Right renal pelvis (tissue), 4 donors: ENCODE measurements around the gene TTLL1. TPM values are rescaled to one million over a fixed set of nuclear protein-coding genes. Genes with fewer than 3 reads are reported as not detected.
"Not testable (repeated sequence)": the region's sequence is repeated elsewhere in the genome, so short reads cannot be mapped to it uniquely, and the experiment has no call there.

Experiments used
- DNase-seq, 4 donors: peaks; one replicate each; pipeline ENCODE4 v3.0.0-alpha.2; 2013; ENCODE audit warnings: low read depth in 4 of 4, low spot score in 3 of 4, missing footprints in 1 of 4
- polyA plus RNA-seq, 4 donors: library from polyadenylated mRNA; unstranded; fragments of 120-200 nt; gene quantifications; one replicate each; pipeline ENCODE4 v1.2.1, GENCODE V29; 2013; ENCODE audit not compliant: insufficient read length in 4 of 4

TTLL1 gene
- polyA plus RNA-seq, 4 donors: 15.4 to 20.6 (median 19.1) TPM

DNA sequence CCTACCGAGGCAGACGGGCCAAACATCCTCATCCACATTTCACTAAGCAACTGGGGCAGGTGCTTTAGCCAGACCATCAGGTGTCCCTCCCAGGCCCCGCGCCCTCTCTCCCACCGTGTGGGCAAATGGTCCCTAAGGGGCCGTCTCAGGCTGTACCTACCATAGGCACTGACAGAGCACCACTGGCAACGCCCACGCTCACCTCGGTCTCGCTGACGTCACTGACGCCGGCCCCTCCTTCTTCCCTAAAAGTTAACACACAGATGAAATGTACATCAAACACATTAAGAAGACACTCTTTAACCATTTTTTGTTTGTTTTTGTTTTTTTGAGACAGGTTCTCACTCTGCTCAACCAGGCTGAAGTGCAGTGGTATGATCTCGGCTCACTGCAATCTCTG is 9.4 kb downstream of the TTLL1 start:
- no peak for DNase-seq

DNA sequence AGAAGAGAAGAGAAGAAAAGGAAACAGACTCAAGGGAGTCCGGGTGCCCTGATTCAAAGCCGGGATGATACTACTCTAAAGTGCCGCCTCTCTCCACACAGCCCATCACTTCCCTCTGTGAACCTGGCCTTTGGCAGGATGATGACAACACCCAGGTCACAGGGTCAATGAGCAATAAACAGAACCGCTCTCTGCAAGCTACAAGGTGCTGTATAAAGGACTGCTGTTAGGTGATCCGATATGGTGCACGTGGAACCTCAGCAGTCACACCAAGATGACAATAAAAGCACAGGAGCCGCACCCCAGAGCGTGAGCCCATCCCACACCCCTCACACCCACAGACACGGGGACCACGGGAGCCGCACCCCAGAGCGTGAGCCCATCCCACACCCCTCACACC is 10.7 kb downstream of the TTLL1 start:
- DNase-seq: no peak

DNA sequence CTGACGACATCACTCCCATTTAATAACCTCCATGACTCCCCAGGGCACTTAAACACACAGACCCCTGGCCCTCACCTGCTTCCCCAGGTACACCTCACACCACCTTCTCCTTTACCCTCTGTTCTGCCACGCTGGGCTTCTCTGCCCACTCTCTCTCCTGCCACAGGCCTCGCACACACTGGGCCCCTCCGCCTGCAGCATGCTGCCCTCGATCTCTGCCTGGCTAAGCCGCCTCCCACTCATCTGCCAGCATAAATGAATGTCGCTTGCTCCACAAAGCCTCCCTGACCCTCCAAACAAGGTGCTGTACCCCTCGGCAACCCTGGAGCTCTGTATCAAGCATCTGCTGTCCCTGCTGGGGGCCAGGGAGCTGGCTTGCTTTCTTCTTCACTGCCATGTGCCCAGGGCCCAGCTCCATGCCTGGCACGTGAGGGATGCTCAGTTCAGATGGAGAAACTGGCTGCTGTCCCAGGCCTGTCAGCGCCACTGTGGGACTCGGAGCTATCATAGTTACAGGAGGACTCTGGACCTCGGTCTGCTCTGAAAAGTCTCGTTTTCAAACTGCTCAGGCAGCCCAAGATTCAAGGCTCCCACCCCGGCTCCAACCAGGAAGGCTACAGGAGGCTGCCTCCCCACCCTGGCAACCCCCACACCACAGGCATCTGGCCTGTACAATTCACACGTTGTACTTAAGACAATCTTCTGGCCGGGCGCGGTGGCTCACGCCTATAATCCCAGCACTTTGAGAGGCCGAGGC is 11.9 kb downstream of the TTLL1 start:
- DNase-seq: no peak

DNA sequence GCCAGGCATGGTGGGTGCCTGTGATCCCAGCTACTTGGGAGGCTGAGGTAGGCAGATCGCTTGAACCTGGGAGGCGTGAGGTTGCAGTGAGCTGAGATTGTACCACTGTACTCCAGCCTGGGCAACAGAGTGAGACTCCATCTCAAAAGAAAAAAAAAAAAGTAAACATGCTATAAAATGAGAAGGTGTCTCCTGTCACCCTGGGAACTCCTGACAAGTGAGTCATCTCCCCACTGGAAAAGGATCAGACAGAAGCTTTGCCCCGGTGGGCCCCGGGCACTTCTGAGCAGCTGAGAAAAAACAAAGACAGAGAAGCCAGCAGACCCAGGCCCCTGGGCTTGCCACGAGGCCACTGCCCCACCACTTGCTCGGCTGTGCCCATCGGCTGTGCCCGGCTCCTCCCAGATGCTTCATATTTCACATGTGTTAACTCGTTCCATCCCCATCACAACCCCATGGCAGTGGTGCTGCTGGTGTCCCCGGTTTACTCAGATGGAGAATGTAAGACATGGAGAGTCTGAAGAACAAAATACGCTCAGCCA is 22.3 kb downstream of the TTLL1 start:
- DNase-seq: no peak

DNA sequence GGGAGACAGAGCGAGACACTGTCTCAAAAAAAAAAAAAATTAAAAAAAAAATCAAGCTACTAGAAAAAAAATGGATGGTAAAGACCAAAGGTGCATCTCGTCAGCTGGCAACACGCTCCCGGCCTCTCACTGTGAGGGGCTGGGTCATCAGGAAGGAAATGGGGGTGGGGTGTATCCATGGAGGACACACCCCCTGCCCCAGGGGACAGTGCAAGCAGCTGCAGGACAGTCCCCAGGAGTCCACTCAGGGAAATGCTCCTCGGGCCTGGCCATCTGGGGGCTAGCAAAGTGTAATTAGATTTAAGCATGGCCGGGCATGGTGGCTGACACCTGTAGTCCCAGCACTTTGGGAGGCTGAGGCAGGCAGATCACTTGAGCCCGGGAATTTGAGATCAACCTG is 23.1 kb downstream of the TTLL1 start:
- DNase-seq: no peak

DNA sequence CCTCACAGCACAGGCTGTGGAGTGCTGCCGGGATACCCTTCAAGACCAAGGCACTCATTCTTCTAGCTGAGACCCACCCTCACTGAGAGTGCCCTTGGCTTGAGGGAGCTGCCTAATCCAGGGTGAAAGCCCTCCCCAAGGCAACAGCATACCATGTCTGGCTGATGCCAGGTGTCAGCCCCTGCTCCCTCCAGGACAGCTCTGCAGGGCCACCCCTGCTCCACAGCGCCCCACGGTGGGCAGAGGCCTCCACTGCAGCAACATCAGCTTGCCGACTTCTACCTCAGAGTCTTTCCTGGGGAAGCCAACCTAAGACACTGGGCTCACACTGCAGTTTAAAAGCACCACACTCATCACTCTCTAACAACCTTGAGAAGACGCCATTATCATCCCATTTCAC is 29.0 kb downstream of the TTLL1 start:
- DNase-seq: no peak

DNA sequence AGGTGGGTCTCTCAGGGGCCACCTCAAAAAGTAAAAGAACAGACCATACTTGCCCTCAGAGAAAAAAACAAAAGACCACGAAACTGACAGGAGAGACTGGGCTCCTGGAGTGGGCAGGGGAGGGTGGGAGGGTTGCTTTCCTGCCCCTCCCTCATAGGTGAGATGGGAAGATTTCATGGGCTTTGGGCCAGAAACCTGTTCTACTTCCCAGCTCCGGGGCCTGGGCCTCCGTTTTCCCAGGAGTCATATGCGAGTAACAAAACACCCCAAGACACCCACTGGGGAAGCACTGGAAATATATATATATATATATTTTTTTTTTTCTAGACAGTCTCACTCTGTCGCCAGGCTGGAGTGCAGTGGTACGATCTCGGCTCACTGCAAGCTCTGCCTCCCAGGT is 31.6 kb downstream of the TTLL1 start:
- DNase-seq: no peak

DNA sequence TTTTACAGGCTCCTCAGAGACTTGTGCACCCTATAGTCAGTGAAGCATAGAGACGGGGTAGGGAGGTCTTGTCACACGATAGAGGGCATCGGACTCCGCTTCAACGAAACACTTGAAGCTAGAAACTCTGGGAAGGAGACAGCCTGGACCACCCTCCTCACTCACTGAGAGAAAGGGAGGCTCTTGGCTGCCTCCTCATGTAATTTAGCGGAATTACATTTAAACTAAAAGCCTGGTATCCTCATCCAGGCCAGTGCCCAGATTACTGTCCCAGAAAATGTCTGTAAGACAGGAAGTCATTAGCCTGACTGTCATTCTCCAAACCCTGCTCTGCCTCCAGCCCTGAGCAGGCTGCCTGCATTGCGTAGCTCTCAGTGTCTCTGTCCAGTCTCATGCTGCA is 36.0 kb downstream of the TTLL1 start:
- DNase-seq: no peak

DNA sequence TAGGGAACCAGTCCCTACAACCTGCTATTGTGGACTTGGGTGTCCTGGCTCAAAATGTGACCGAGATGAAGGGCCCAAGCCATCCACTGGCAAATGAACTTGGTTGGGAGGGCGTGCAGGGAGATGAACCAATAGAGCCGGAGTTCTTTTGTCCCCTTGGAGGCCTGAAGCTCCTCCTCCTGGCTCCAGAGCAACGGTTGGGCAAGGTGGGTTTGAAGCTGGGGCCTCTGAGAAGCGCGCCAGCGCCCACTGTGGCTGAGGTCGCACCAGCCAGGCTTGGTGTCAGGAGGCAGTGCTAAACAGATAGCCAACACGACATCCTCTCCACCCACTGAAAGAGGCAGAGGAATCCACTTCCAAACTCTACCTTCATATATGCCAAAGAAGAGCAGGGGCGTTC is 38.2 kb downstream of the TTLL1 start:
- DNase-seq: no peak

DNA sequence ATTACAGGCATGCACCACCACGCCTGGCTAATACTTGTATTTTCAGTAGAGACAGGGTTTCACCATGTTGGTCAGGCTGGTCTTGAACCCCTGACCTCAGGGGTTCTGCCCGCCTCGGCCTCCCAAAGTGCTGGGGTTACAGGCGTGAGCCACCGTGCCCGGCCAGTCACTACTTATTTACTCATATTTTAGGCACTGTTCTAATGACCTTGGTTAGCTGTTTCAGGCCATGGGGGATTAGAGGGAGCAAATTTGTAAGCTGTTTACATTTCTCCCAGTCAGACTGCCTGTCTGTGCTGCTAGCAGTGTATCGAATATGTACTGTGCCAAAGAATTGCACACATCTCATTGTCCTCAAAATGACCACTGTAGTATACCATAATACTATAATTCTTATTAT is 41.6 kb downstream of the TTLL1 start:
- no peak for DNase-seq

DNA sequence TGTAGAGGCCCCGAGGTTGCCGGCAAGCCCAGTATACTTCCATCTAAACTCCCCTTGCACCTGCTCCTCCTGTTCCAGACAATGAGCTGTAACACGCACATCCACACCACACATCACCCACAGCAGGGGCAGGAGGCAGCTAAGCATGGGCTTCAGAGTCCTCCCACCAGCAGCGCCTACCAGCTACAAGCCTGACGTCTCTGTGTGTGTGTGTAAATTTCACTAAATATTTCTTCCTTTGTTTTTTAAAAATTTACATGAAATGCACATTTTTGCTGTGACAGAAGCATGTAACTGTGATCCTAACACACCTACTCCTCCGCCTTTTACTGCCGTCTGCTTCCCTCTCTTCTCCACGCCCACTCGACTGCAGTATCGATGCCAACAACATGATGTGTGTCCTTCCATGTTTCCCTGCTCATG is 44.9 kb downstream of the TTLL1 start:
- no peak for DNase-seq

DNA sequence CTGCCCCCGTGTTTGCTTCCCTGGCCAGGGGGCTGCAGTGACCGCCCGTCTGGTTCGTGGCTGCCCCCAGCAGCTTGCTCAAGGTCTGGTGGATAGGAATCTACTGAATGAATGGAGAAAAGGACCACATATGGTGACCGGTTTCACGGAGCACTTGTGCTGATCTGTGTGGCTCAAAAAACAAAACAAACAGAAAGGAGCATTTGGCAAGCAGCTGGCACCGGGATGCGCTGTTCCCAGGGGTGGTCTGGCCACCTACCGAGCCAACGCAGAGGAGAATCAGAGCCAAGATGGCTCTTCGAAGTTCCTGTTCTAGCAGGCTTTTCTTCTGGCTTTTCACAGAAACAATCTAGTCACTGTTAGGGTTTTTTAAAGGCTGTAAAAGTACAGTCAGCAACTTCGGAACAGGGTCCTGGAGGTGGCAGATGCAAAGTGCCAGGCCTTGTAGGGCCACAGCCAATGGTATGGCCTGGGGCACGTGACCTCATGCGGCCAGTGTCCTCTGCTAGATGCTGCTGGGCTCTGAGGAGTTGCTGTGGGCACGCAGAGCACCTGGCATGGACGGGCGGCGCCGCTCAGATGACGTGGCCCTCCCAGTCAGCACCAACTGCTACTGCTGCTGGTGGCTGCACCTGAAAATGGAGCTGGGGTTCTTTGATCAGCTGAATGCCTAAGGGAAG is 47.0 kb downstream of the TTLL1 start:
- DNase-seq: no peak

DNA sequence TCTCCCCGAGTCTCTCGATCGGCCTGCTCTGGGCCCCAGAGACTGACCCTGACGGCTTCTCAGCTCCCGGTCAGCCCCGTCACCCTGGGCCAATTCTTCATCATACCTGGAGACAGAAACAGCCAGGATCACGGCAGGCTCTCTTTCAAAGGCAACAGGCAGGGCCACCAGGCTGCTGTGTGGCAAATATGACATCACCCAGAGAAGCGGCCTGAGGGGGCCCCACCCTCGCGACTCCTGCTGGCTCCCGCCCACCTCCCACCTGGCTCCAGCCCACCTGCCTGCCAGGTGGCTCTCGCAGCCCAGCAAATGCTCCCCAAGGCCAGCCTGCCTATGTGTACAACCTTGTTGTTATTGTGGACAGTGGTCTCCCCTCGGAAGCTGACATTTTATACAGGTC is 49.4 kb downstream of the TTLL1 start:
- DNase-seq: no peak

DNA sequence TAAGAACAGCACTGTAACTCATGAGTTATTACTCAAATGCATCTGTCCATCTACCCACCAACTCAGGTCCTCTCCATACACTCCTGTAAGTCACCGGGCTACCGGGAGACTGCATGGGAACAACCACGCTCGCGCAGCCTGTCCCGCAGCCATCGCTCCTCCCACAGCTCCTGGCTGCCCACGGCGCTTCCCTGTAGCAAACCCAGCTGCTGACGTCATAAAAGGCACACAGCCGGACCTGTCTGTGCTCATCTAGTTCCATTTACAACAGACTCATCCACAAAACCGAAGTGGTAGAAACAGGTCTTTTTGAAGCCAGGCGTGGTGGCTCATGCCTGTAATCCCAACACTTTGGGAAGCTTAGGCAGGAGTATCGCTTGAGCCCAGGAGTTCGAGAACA is 50.9 kb downstream of the TTLL1 start:
- no peak for DNase-seq

DNA sequence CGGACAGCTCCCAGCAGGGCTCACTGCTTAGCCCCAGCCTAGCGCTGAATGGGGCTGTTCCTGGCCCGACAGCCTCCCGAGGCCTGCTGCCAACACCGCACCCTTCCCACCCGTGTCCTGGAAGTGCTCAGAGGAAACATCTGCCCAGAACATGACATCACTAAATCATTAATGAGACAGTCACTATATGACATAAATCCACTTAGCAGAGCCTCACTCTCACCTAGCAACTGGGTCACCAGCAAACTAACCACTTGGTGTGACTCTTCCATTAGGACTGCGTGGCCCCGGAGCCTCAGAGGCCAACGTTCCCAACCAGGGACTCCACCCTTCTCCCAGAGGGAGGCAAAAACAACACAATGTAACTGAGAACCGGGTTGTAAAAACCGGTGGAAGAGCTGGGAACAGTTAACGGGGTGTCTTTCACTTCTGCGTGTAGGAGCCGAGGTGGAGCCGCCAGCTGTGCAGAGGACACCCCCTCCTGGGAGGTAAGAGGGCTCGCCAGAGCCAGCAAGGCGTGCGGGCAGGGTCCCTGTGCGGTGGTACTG is 52.8 kb downstream of the TTLL1 start:
- DNase-seq: no peak

DNA sequence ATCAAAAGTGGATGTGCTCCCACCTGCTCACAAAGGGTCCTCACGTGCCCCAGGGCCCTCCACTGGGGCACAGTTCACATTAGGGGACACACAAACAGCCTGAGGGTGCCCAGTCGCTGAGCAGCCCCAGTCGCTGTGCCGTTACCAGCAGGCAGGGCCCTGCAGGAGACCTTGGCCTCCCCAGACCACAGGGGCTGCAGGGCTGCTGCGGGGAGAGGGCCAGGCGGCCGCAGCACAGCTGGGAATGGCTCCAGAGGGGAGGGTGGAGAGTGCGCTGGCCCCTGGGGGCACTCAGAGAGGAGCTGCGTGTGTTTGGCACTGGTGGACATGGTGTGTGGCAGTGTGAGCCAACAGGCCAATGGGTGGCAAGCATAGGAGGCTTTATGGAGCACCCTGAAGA is 53.9 kb downstream of the TTLL1 start:
- no peak for DNase-seq

DNA sequence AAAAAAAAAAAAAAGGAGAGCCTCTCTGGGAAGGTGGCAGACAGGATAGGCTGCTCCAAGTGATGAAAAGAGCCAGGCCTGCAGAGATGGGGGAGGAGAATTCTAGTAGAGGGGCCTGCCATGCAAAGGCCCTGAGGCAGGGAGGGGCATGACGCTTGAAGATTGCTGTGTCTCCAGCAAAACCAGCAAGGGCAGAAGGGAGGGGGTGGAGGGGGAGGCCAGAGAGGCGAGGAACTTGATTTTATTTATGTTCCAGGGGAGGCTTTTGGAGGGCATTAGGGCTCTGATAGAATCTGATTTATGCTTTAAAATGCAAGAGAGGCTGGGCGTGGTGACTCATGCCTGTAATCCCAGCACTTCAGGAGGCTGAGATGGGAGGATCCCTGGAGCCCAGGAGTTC is 57.6 kb downstream of the TTLL1 start:
- no peak for DNase-seq

DNA sequence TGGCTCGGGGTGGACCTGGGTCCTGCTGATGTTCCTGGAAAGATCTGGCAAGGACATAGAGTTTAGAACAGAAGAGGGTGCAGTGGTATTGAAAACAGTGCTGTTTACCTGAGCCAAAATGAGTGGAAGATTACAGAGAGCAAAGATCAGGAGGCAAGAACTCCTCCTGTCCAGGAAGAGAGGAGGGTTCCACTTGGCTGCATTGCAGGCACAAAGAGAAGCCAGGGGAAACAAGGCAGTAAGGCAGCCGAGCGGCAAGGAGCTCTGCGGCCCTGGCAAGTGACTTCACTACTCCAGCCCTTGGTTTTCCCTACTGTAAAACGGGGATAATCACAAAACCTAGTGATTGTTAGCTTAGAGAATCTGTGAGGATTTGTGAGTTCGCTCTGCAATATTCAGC is 70.6 kb downstream of the TTLL1 start:
- DNase-seq: no peak

DNA sequence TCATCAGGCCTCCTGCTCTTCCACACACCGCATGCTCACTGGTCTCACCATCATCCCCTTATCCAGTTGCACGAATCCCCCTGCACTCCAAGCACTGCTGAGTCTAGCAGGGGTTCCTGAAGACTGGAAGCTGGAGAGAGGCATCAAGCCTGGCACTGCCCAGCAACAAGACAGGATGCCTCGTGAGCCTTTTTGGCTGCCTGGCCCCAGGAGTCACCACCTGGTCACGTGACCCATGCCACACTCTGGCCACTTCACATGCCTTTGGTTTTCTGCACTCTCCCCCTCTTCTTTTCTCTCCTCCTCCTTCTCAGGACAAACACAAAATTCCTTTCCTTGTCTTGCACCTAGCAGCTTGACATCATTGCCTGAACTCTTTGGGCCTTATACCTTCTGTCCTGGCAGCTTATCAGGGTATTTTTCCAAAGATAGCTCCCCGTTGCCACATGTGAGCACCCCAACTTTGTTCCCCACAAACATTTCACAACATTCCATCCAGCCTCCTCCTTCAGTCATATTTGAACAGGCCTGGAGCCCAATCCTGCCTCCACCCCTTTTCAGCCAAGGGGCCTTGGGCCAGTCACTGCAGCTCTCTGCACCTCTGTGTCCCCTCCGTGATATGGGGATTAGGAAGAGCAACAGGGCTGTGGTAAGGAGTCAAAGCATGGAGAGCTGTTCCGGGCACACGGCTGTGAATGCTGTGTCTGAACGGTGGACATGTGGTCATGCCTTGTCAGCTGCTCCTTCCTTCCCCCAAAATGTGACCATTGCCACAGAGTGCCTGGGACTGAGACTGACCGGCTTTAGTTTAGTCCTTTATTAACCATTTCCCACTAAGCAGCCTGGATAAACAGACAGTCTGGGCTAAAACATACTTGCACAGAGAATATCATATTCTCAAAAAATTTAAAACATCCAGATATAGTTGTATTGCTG is 71.4 kb downstream of the TTLL1 start:
- no peak for DNase-seq

DNA sequence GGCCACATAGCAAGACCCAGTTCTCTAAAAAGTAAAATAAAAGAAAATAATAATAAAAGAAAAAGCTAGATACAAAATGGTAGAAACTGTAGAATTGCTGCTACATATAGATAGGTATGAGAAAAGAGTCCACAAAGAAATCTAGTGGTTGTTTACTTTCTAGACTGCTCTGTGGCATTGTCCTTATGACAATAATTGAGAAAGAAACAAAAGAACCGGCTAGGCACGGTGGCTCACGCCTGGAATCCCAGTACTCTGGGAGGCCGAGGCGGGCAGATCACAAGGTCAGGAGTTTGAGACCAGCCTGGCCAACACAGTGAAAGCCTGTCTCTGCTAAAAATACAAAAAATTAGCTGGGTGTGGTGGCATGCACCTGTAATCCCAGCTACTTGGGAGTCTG is 73.0 kb downstream of the TTLL1 start:
- not testable (repeated sequence) for DNase-seq

DNA sequence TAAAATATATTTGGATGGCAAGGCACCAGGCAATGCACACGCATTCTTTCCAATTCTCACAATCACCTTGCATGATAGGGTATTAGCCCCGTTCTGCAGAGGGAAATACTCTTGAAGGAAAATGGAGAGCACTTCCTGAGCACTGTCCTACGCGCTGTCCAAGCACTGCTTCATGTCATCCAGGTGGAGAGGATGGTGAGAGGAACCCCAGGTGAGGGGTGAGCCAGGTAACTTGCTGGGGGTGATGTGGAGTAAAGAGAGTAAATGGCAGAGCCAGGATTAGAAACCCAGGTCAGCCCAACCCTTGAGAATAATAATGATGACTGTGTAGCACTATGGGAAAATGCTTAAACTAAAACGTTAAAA is 73.5 kb downstream of the TTLL1 start:
- no peak for DNase-seq
